Naive B cell (primary cell): Measurements from ENCODE around the gene KLHDC8A. TPM values are rescaled to one million over a fixed set of nuclear protein-coding genes. Genes with fewer than 3 reads are reported as not detected.
"Not testable (repeated sequence)": the region's sequence is repeated elsewhere in the genome, so short reads cannot be mapped to it uniquely, and the experiment has no call there.

Experiments used
- ATAC-seq, 2 donors: fragments of 150-1000 bp; cut with Tn5 transposase; 2 replicates each; pipeline ENCODE4 v1.10.0; 2021; ENCODE audit warnings: low read depth in 2 of 2, mild to moderate bottlenecking in 2 of 2, moderate library complexity in 2 of 2
- DNase-seq: peaks from one replicate; pipeline ENCODE4 v3.0.0; 2022
- H3K27ac Mint-ChIP-seq, 6 donors: one replicate each; pipeline ENCODE4 v1.8.0; 2020 to 2022; ENCODE audit warnings: mild to moderate bottlenecking in 6 of 6, mixed read lengths in 6 of 6, moderate library complexity in 5 of 6, inconsistent platforms in 2 of 6
- H3K27me3 Mint-ChIP-seq, 3 donors: one replicate each; pipeline ENCODE4 v1.8.0; 2021 to 2022; ENCODE audit warnings: mixed read lengths in 3 of 3, mild to moderate bottlenecking in 1 of 3
- H3K36me3 Mint-ChIP-seq, 2 donors: one replicate each; pipeline ENCODE4 v1.8.0; 2020 to 2022; ENCODE audit warnings: mixed read lengths in 2 of 2, inconsistent platforms in 1 of 2, mild to moderate bottlenecking in 1 of 2
- H3K4me1 Mint-ChIP-seq, 3 donors: one replicate each; pipeline ENCODE4 v1.8.0; 2020 to 2022; ENCODE audit warnings: mixed read lengths in 3 of 3, inconsistent platforms in 1 of 3, mild to moderate bottlenecking in 1 of 3, moderate library complexity in 1 of 3
- H3K4me3 Mint-ChIP-seq, 8 donors: one replicate each; pipeline ENCODE4 v1.8.0; 2020 to 2022; ENCODE audit warnings: mild to moderate bottlenecking in 8 of 8, mixed read lengths in 8 of 8, moderate library complexity in 8 of 8, inconsistent platforms in 2 of 8
- H3K9me3 Mint-ChIP-seq, 7 donors: one replicate each; pipeline ENCODE4 v1.8.0; 2020 to 2022; ENCODE audit warnings: mixed read lengths in 7 of 7, mild to moderate bottlenecking in 5 of 7, inconsistent platforms in 2 of 7, moderate library complexity in 1 of 7
- polyA plus RNA-seq, 6 donors: library from polyadenylated mRNA; unstranded; fragments of 300-500 nt; fragmentation: Illumina TruSeq; gene quantifications; one replicate each; pipeline ENCODE4 v1.2.3, GENCODE V29; 2021; ENCODE audit warnings: low read depth in 6 of 6

Gene KLHDC8A
- polyA plus RNA-seq, 6 donors from 2014 or later: 0.26 to 1.3 (median 0.77) TPM; not detected in 1

- peaks cover 36 to 53% (median 39%) of the 10 kb centered on the region in 3 donors for H3K27me3 Mint-ChIP-seq
- H3K4me3 Mint-ChIP-seq: no peak overlapping the region
- ATAC-seq (no peak), DNase-seq (no peak)
- H3K36me3 Mint-ChIP-seq: no peaks in the 10 kb centered on the region
- peaks cover 0 to 1% (median 0%) of the 10 kb centered on the region in 7 donors for H3K9me3 Mint-ChIP-seq
- no peak overlapping the region for H3K27ac Mint-ChIP-seq
- H3K4me1 Mint-ChIP-seq: peaks cover 5 to 8% (median 6%) of the 10 kb centered on the region in 3 donors
Observed at GRCh38 chr1:205377355-205377754, 20.6 kb upstream of the KLHDC8A start.

GRCh38 chr1:205376739-205377138, 20.0 kb upstream of the KLHDC8A start:
- peaks cover 6 to 8% (median 8%) of the 10 kb centered on the region in 3 donors for H3K4me1 Mint-ChIP-seq
- no peak for ATAC-seq
- no peaks in the 10 kb centered on the region for H3K36me3 Mint-ChIP-seq
- H3K27me3 Mint-ChIP-seq: peaks cover 35 to 53% (median 39%) of the 10 kb centered on the region in 3 donors
- H3K9me3 Mint-ChIP-seq: peaks cover 0 to 1% (median 0%) of the 10 kb centered on the region in 7 donors
- no peak for DNase-seq
- H3K4me3 Mint-ChIP-seq: no peak overlapping the region
- H3K27ac Mint-ChIP-seq: no peak overlapping the region

GRCh38 chr1:205375835-205376545, 19.3 kb upstream of the KLHDC8A start:
- H3K4me1 Mint-ChIP-seq: peaks cover 6 to 8% (median 8%) of the 10 kb centered on the region in 3 donors
- no peak for DNase-seq
- H3K9me3 Mint-ChIP-seq: peaks cover 0 to 1% (median 0%) of the 10 kb centered on the region in 7 donors
- no peaks in the 10 kb centered on the region for H3K36me3 Mint-ChIP-seq
- peaks cover 28 to 53% (median 39%) of the 10 kb centered on the region in 3 donors for H3K27me3 Mint-ChIP-seq
- H3K27ac Mint-ChIP-seq: peak overlapping the region in 3 of 6 donors; percentile 27 to 65 (median 62)
- ATAC-seq: no peak
- H3K4me3 Mint-ChIP-seq: no peak overlapping the region

- Mint-ChIP-seq H3K27me3 (peaks cover 27 to 57% (median 38%) of the 10 kb centered on the region in 3 donors), H3K27ac (no peak overlapping the region), H3K4me1 (peaks cover 6 to 8% (median 8%) of the 10 kb centered on the region in 3 donors), H3K36me3 (no peaks in the 10 kb centered on the region), H3K4me3 (no peak overlapping the region), H3K9me3 (peaks cover 0 to 1% (median 0%) of the 10 kb centered on the region in 7 donors)
- ATAC-seq (no peak), DNase-seq (no peak)
Observed at GRCh38 chr1:205374210-205375078, 17.7 kb upstream of the KLHDC8A start.

GRCh38 chr1:205373798-205374175, 17.1 kb upstream of the KLHDC8A start:
- no peak overlapping the region for H3K27ac Mint-ChIP-seq
- H3K36me3 Mint-ChIP-seq: no peaks in the 10 kb centered on the region
- no peak for DNase-seq
- peaks cover 0 to 1% (median 0%) of the 10 kb centered on the region in 7 donors for H3K9me3 Mint-ChIP-seq
- H3K4me1 Mint-ChIP-seq: peaks cover 6 to 8% (median 8%) of the 10 kb centered on the region in 3 donors
- ATAC-seq: no peak
- H3K4me3 Mint-ChIP-seq: no peak overlapping the region
- peaks cover 27 to 55% (median 32%) of the 10 kb centered on the region in 3 donors for H3K27me3 Mint-ChIP-seq

- peaks cover 23 to 51% (median 31%) of the 10 kb centered on the region in 3 donors for H3K27me3 Mint-ChIP-seq
- peaks cover 6 to 8% (median 8%) of the 10 kb centered on the region in 3 donors for H3K4me1 Mint-ChIP-seq
- ATAC-seq (no peak), DNase-seq (no peak)
- H3K36me3 Mint-ChIP-seq: no peaks in the 10 kb centered on the region
- H3K27ac Mint-ChIP-seq: no peak overlapping the region
- H3K4me3 Mint-ChIP-seq: no peak overlapping the region
- H3K9me3 Mint-ChIP-seq: peaks cover 0 to 1% (median 0%) of the 10 kb centered on the region in 7 donors
Observed at GRCh38 chr1:205373022-205373797, 16.5 kb upstream of the KLHDC8A start.

- Mint-ChIP-seq H3K4me1 (peaks cover 6 to 8% (median 8%) of the 10 kb centered on the region in 3 donors), H3K4me3 (no peak overlapping the region), H3K36me3 (no peaks in the 10 kb centered on the region), H3K27me3 (peaks cover 23 to 42% (median 31%) of the 10 kb centered on the region in 3 donors), H3K9me3 (peaks cover 0 to 1% (median 0%) of the 10 kb centered on the region in 7 donors), H3K27ac (peak overlapping the region in 1 of 6 donors; percentile 0)
- no peak for DNase-seq
- no peak for ATAC-seq
Observed at GRCh38 chr1:205371871-205372660, 15.3 kb upstream of the KLHDC8A start.

- DNase-seq (no peak), ATAC-seq (no peak)
- Mint-ChIP-seq H3K9me3 (peaks cover 0 to 1% (median 0%) of the 10 kb centered on the region in 7 donors), H3K4me3 (no peak overlapping the region), H3K36me3 (no peaks in the 10 kb centered on the region), H3K27me3 (peaks cover 18 to 38% (median 23%) of the 10 kb centered on the region in 3 donors), H3K4me1 (peaks cover 6 to 8% (median 8%) of the 10 kb centered on the region in 3 donors), H3K27ac (peak overlapping the region in 1 of 6 donors; percentile 73)
Observed at GRCh38 chr1:205370780-205371179, 14.1 kb upstream of the KLHDC8A start.

GRCh38 chr1:205369701-205370123, 13.0 kb upstream of the KLHDC8A start:
- Mint-ChIP-seq H3K36me3 (no peaks in the 10 kb centered on the region), H3K4me3 (no peak overlapping the region), H3K27me3 (peaks cover 12 to 28% (median 20%) of the 10 kb centered on the region in 3 donors), H3K4me1 (peaks cover 6 to 8% (median 8%) of the 10 kb centered on the region in 3 donors), H3K27ac (no peak overlapping the region), H3K9me3 (peaks cover 0 to 1% (median 0%) of the 10 kb centered on the region in 7 donors)
- ATAC-seq (no peak), DNase-seq (no peak)

GRCh38 chr1:205368478-205368877, 11.8 kb upstream of the KLHDC8A start:
- Mint-ChIP-seq H3K9me3 (no peaks in the 10 kb centered on the region), H3K4me3 (no peak overlapping the region), H3K4me1 (peaks cover 0 to 3% (median 0%) of the 10 kb centered on the region in 3 donors), H3K27ac (no peak overlapping the region), H3K36me3 (no peaks in the 10 kb centered on the region), H3K27me3 (peaks cover 0 to 18% (median 10%) of the 10 kb centered on the region in 3 donors)
- no peak for ATAC-seq
- no peak for DNase-seq

- Mint-ChIP-seq H3K36me3 (no peaks in the 10 kb centered on the region), H3K9me3 (no peaks in the 10 kb centered on the region)
Observed at GRCh38 chr1:205365945-205366463, 9.3 kb upstream of the KLHDC8A start.

GRCh38 chr1:205365086-205365485, 8.4 kb upstream of the KLHDC8A start:
- ATAC-seq, H3K4me3 Mint-ChIP-seq, DNase-seq, H3K27ac Mint-ChIP-seq, H3K9me3 Mint-ChIP-seq, H3K4me1 Mint-ChIP-seq, H3K36me3 Mint-ChIP-seq: not testable (repeated sequence)
- peaks cover 0 to 16% (median 8%) of the 10 kb centered on the region in 3 donors for H3K27me3 Mint-ChIP-seq

More at GRCh38 chr1:205365945-205366463, 9.3 kb upstream of the KLHDC8A start:
- Mint-ChIP-seq H3K4me3 (no peak overlapping the region), H3K27me3 (peaks cover 3 to 18% (median 3%) of the 10 kb centered on the region in 3 donors), H3K27ac (no peak overlapping the region), H3K4me1 (no peaks in the 10 kb centered on the region)
- DNase-seq (no peak), ATAC-seq (no peak)
